ENCODE results near the gene MEP1A.
"Not testable (repeated sequence)": the region's sequence is repeated elsewhere in the genome, so short reads cannot be mapped to it uniquely, and the experiment has no call there.

The MEP1A gene

GRCh38 chr6:46760925-46761324, 32.3 kb upstream of the MEP1A start:
- no peak overlapping the region for H3K4me3 ChIP-seq (replicated peaks; ENCODE audit: low read depth, low read length)
- no peak for DNase-seq (ENCODE audit: extremely low read depth, low read depth)
- TF ChIP-seq CTCF (IDR thresholded peaks at IDR 0.05; ENCODE audit: low read depth, low read length, missing control alignments) = no peak

- no peak overlapping the region for H3K4me3 ChIP-seq (replicated peaks; ENCODE audit: low read depth, low read length)
- DNase-seq (ENCODE audit: extremely low read depth, low read depth) = no peak
- TF ChIP-seq CTCF (IDR thresholded peaks at IDR 0.05; ENCODE audit: low read depth, low read length, missing control alignments) = no peak
These were observed 29.7 kb upstream of the MEP1A start for GRCh38 chr6:46763466-46763865.

GRCh38 chr6:46764280-46764679, 28.9 kb upstream of the MEP1A start:
- not testable (repeated sequence) for DNase-seq (ENCODE audit: extremely low read depth, low read depth); H3K4me3 ChIP-seq (replicated peaks; ENCODE audit: low read depth, low read length)

GRCh38 chr6:46764961-46765360, 28.2 kb upstream of the MEP1A start:
- no peak for DNase-seq (ENCODE audit: extremely low read depth, low read depth)
- no peak for TF ChIP-seq CTCF (IDR thresholded peaks at IDR 0.05; ENCODE audit: low read depth, low read length, missing control alignments)
- no peak overlapping the region for H3K4me3 ChIP-seq (replicated peaks; ENCODE audit: low read depth, low read length)

GRCh38 chr6:46772016-46772415, 21.2 kb upstream of the MEP1A start:
- no peak for TF ChIP-seq CTCF (IDR thresholded peaks at IDR 0.05; ENCODE audit: low read depth, low read length, missing control alignments)
- no peak overlapping the region for H3K4me3 ChIP-seq (replicated peaks; ENCODE audit: low read depth, low read length)
- no peak for DNase-seq (ENCODE audit: extremely low read depth, low read depth)

- H3K4me3 ChIP-seq (replicated peaks; ENCODE audit: low read depth, low read length) = no peak overlapping the region
- no peak for DNase-seq (ENCODE audit: extremely low read depth, low read depth)
- no peak for TF ChIP-seq CTCF (IDR thresholded peaks at IDR 0.05; ENCODE audit: low read depth, low read length, missing control alignments)
These were observed 20.4 kb upstream of the MEP1A start for GRCh38 chr6:46772762-46773161.

- H3K4me3 ChIP-seq (replicated peaks; ENCODE audit: low read depth, low read length) = no peak overlapping the region
- no peak for TF ChIP-seq CTCF (IDR thresholded peaks at IDR 0.05; ENCODE audit: low read depth, low read length, missing control alignments)
- DNase-seq (ENCODE audit: extremely low read depth, low read depth) = no peak
These were observed 19.9 kb upstream of the MEP1A start for GRCh38 chr6:46773201-46773855.

- H3K4me3 ChIP-seq (replicated peaks; ENCODE audit: low read depth, low read length); DNase-seq (ENCODE audit: extremely low read depth, low read depth): not testable (repeated sequence)
These were observed 18.5 kb upstream of the MEP1A start for GRCh38 chr6:46774736-46775135.
